Stimulated activated CD4-positive, alpha-beta T cell treated with anti-CD3 and anti-CD28 coated beads, Interleukin-1b, Interleukin-23, amount 100 ng/mL, for 24 hours (primary cell): ENCODE measurements around the gene PDK1.
"Not testable (repeated sequence)": the region's sequence is repeated elsewhere in the genome, so short reads cannot be mapped to it uniquely, and the experiment has no call there.

Experiments
- DNase-seq, 4 experiments: peaks; one replicate each; pipeline ENCODE4 v3.0.0-alpha.2; 2020; ENCODE audit warnings: low read depth in 4 of 4, low spot score in 1 of 4

The PDK1 gene

DNA sequence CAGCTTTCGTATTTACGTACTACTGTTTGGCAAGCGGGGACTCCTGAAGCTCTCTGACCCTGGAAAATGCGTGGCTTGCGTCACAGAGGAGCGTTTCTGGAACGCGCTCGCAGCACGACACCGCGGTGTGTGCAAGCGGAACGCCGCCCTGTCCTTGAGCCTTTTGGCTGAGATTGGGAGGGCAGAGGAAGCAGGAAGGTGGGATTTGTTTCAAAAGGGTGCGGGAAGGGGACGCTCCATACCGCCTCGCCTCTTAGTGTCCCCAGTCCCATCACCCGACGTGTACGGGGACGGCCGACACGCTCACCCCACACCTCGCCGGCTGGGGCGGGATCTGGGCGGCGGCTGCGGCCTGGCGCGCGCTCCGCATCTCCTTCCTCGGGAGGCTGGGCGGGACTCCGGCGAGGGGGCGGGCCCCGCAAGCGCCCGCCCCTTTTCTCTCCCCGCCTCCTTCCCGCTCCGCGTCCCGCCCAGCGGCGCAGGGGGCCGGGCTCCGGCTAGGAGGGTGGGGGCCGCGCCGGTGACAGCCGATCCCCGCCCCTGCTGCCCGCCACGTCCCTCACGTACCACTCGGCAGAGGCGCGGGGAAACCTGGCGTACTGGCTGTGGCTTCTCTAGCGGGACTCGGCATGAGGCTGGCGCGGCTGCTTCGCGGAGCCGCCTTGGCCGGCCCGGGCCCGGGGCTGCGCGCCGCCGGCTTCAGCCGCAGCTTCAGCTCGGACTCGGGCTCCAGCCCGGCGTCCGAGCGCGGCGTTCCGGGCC lies at the start of gene PDK1:
Gene PDK1 (plus strand): TSS at position 569 of the 762 bp plus-strand sequence. CDS start 61 bp downstream, at position 630.
- DNase-seq, result peak; percentile 65 to 89 (median 84)

DNA sequence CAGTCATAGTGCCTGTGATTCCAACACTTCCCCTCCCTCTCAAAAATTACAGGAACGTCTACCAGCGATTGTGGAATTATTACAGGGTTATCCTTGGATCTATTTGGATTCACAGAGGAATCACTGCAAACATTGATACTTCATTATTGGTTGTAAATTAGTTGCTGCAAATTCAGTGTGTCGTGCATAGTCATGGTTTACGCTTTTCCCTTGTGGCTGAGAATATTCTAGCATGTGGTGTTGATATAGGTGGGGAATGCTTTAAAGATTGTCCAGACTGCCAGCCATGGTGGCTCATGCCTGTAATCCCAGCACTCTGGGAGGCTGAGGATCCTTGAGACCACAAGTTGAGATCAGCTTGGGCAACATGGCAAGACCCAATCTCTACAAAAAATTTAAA lies 48.7 kb upstream of the PDK1 start:
- no peak for DNase-seq

DNA sequence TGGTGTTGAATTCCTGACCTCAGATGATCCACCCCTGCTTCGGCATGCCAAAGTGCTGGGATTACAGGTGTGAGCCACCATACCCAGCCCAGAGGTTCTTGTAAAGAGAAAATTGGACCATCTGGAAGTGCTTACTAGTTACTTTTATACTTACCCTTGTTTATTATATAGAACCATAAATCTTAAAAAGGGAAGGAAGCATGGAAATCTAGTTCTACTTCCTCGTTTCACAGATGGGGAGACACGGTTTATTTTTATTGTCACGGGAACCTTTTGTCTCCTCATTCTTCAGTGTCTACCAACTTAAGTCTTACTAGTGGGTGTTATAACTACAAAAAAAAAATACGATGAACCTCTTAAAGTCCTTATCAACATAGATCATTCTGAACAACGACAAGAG lies 45.8 kb upstream of the PDK1 start:
- DNase-seq, result no peak

DNA sequence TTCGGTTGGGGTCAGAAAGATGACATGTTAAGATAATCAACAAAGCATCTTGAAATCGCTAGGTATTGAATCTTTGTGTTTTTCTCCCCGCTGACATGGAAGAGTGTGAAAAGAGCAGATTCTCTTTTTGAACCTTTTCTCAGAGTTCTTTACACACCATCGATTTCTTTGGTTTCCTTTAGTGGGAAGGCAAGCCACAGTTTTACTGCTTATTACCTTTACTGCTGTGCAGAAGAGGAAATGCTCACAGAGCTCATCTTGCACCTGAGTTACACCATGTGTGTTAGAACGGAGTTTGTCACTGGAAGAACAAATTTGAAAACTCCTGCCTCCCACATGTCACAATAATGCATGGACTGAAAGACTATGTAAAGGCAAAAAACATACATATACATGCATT lies 45.3 kb upstream of the PDK1 start:
- DNase-seq, result no peak

DNA sequence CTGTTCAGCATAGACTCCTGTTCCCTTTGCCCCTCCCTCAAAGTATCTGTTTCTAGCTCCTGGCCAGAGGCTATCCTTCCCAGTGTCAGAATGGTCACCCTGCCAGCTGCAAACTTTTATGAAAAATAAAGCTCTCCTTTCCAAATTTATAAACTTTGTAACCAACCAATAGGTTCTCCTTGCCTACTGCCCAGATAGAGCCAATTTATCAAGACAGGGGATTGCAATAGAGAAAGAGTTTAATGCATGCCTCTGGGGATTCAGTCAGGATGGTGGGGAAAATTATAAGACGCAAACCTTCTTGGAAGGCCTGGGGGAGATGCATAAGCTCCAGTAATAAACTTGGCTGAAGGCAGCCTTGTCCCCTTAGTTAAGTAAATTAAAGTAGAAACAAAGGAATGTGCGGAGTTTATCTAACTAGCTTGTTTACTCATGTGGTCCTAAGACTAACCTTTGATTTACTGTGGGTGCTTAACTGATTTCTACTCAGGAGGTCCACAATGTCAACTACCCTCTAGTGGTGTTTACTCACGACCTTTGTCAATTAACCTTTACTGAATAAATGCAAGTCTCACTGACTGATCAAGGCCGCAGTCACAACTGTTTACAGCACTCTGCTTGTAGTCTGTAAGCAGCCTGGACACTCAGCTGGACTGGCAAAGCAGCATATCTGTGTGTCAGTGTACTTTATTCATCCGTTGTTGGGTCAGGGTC lies 42.9 kb upstream of the PDK1 start:
- no peak for DNase-seq

DNA sequence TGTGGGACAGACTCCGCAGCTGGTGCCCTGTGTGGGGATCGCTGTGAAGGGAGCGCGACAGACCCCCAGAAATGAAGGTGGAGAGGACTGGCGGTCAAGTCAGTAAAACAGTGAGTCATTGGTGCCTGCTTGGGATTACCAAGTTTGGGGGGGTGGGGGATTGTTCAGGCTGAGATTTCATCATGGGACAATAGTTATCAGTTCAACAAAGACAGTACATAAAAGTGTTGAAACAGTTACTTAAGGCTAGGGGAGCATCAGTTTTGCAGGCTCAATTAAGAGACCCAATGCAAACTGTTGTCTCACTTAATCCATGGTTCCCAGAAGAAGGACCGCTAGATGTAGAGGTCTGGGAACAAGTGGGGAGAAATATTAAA lies 42.4 kb upstream of the PDK1 start:
- DNase-seq, result no peak

DNA sequence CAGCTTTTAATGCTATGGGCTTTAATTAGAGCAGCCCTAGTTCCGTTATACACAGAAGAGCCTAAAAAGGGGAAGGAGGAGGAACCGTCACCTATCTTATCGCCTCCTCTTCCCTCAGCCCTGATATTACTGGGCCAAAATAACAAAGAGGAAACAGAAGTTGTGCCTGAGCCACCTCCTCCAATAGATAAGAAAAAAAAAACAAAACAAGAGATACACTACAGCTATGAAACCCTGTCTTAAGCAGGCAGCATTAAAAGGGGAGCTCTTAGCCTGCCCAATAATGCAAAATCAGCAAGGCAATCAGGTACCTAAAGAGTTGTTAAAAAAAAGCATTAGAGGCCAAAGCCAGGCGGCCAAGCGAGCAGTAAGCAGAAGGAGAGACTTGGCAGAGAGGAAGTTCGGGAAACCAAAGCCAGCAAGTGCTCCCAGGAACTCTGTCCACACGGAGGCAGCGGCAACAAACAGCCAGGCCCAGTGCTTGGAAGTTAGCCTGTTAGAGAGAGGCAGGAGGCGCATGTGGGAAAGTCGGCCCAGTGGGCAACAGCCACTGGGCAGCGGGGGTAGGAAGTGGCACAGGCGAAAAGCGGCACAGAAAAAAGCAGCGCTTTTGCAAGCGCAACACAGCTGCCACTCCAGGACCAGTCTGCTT lies 41.8 kb upstream of the PDK1 start:
- DNase-seq, result no peak

DNA sequence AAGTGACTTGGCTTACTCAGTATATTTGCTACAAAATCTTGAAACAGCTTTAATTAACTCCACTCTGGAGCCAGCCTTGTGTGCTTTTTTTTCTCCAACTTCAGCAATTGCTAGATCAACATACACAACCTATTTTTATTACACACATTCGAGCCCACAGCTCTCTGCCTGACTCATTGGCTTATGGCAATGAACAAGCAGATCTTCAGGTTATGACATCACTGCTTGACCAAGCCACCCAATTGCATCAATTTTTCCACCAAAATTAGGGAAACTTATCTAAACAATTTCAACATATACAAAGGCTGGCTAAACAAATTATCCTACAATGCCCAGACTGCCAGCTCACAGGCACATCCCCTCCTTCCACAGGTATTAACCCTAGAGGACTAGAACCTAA lies 39.6 kb upstream of the PDK1 start:
- DNase-seq, result no peak

DNA sequence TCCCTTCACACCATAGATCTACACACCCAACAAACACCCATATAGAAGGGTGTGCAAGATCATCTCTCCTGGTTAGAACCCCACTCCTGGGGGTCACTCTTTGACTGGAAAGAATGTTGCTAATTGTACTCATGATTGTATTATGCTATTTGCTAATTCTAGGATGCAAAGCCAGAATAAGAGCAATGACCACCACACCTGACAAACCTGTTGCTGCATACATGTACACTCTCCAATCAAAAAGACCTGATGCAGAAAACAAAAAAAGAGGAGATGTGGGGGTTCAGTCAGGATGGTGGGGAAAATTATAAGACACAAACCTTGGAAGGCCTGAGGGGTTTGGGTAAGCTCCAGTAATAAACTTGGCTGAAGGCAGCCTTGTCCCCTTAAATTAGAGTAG lies 36.9 kb upstream of the PDK1 start:
- no peak for DNase-seq

DNA sequence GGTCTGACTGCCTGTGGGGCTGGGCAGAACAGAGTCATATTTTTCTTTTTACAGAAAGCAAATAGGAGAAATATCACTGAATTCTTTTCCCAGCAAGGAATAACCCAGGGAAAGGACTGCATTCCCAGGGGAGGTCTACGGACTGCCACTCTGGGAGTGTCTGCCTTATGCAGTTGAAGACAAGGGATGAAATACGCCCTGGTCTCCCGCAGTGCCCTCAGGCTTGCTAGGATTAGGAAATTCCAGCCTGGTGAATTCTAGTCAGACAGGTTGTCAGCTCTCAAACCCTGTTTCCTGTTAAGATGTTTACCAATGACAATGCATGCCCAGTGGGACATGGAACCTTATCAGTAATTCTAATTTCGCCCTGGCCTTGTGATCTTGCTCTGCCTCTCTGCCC lies 30.3 kb upstream of the PDK1 start:
- no peak for DNase-seq

DNA sequence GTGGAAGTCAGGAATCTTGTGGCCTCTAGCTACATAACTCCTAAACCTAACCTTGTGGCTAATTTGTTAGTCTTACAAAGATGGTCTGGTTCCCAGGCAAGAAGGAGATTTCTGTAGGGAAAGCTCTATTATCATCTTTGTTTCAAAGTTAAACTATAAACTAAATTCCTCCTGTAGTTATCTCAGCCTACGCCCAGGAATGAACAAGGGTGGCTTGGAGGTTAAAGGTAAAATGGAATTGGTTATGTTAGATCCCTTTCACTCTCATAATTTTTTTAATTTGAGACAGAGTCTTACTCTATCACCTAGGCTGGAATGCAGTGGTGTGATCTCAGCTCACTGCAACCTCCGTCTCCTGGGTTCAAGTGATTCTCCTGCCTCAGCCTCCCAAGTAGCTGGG lies 24.6 kb upstream of the PDK1 start:
- DNase-seq, result no peak

DNA sequence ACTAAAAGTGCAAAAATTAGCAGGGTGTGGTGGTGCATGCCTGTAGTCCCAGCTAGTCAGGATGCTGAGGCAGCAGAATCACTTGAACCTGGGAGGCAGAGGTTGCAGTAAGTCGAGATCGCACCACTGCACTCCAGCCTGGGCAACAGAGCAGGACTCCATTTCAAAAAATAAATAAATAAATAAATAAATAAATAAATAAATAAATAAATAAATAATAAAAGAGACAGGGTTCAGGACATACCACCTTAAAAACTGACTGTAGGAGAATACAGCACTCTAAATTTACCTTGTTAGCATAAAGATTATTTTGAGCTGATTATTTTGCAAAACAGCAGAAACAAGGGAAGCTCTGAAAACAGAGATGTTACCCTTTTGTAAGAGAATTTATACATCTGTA lies 23.4 kb upstream of the PDK1 start:
- DNase-seq, result not testable (repeated sequence)

DNA sequence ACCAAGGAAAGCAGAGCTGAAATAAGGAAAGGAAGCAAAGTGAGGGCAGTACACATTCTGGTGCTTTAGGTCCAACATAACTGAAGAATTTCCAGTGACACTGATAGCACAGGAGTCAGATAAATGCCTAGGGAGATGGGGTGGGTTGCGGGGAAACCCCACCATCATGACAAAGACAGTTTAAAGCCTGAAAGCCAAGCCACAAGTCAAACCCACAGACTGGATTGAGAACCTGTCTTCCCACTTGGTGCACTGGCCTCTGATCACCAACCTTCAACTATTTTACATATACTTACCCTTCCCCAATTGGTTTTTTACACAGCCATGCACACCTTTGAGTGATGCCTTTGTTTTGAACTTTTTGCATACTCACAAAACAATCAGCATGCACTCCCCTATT lies 22.2 kb upstream of the PDK1 start:
- no peak for DNase-seq

DNA sequence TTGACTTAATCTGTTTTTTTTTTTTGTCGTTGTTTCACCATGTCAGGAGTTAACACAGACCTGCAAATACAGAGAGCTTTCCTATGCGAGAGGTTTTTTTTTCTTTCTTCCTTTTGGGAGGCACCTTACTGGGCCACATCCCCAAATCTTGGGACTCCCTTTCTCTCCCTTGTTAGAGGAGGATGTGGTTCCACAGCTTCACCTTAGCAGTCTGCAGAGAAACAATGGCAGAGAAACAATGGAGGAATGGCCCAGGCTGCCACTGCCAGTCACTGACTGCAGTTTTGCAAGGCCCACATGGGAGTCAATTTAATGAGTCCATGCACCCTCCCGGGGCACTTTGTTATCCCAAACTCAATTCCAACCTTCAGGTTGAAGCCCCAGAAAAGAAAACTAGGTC lies 20.8 kb upstream of the PDK1 start:
- no peak for DNase-seq

DNA sequence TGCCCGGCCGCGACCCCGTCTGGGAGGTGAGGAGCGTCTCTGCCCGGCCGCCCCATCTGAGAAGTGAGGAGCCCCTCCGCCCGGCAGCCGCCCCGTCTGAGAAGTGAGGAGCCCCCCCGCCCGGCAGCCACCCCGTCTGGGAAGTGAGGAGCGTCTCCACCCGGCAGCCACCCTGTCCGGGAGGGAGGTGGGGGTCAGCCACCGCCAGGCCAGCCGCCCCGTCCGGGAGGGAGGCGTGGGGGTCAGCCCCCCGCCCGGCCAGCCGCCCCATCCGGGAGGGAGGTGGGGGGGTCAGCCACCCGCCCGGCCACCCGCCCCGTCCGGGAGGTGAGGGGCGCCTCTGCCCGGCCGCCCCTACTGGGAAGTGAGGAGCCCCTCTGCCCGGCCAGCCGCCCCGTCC lies 18.0 kb upstream of the PDK1 start:
- not testable (repeated sequence) for DNase-seq

DNA sequence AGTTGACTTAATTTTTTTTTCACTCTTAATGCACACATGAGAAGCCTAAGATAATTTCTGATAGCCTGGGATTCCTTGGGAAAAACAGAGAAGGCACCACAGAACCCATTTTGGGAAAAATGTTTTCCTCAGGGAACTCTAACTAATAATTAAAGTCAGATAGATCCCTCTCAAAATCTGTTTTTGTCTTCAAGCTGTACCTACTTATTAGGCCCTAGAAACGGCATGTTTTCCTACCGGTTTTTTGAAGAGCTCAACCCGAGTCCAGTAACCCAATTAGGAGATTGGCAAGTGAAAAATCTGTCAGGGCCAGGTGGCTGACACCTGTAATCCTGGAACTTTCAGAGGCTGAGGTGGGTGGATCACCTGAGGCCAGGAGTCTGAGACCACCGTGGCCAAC lies 16.1 kb upstream of the PDK1 start:
- DNase-seq, result no peak

DNA sequence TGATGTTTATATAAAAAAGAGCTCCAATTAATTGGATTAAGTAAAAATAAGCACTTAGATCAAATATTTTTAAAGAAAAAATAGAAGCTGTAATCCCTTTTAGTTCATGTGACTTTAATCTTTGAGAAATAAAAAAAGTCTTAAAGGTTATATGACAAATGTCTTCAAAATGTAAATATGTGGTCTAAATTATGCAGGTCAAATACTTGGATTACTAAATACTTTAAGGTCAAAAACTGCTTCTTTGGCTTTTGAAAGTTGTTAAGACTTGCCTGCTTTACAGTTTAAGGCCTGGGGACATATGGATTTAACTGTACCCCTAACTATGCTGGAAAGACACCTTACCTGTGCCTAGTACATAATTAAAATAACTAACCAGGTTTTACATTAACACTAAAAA lies 15.5 kb upstream of the PDK1 start:
- DNase-seq, result no peak

DNA sequence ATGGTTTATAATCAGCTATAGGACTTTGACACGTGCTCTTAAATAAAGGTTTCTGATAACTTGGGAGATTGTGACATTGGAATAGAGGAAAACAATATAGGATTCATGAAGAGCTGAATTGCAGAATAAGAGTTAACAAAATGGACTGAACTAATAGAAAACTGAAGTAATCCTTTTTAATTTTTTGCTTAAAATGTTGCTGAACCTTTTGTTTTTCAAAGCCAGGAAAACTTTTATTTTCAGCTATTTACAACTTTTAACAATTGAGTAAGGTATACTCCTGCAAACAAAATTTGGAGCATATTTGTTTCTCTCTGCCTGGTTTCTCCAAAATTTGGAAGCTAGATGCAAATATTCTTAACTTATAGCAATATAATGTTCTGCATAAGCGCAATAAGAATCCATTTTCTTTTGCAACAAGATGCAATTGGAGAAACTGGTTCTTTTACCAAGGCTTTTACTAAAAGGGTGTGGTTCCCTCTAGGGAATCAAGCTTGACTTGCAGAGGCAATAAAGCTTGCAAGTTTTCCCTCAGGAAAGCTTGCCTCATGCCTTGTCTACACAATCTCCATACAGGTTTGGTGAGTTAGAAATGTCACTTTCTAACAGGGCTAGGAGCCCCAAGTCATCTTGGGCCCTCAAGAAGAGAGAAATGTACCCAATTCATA lies 10.3 kb upstream of the PDK1 start:
- DNase-seq, result no peak

DNA sequence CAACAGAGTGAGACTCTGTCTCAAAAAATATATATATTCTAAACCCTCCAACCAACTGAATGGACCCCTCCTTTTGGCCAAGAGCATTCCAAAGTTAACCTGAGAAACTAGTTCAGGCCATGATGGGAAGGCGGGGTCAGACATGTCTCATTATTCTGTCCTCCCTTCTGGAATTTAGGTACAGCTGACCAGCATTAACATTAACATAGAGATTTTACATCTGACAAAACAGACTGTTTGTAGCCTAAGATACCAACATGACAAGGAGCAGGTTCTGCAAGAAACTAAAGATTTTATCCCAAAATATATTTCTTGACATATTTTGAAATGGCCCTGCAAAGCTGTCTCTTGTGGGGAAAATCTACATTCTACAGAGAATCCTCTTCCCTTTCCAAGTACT lies 6.8 kb upstream of the PDK1 start:
- DNase-seq, result no peak

DNA sequence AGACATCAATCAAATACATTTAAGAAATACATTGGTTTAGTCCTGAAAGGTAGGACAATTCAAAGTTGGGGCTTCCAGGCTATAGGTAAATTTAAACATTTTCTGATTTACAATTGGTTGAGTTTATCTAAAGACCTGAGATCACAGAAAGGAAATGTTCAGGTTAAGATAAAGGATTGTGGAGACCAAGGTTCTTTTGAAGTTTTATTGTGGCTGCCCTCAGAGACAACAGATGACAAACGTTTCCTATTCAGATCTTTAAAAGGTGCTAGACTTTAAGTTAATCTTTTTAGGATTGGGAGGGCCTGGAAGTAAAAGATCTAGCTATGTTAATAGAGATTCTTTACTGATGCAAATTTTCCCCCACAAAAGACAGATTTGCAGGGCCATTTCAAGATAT lies 6.1 kb upstream of the PDK1 start:
- DNase-seq, result not testable (repeated sequence)

DNA sequence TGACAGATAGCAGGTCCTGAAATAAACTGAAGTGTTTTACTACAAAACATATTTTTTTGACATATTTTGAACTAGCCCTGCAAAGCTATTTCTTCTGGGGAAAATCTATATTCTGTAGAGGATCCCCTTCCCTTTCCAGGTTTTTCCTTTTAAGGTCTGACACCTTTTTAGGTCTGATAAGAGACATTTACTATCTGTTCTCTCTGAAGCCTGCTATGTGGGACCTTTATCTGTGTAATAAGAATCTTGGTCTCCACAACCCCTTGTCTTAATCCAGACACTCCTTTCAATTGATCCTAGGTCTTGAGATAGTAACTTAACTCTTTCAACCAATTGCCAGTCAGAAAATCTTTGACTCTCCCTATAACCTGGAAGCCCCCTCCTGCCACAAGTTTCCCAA lies 5.5 kb upstream of the PDK1 start:
- no peak for DNase-seq

DNA sequence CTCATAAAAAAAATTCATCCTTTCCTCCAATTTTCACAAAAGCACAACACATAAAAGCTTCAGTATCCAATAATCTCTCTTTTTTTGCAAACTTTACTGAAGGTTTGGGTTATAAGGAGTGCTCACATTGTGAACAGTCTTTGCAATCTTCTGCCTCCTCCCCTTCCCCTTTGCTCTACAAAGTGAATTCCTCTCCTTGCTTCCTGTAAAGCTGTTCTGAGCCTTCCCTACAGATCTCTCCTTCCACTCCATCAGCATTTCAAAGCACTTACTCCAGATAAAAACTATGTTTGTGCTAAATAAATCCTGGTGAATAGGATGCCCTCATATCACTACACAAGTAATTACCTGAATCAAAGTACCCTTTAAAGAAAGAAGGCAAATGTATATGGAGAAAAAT lies 4.6 kb upstream of the PDK1 start:
- no peak for DNase-seq
